A172 (cell line): Measurements from ENCODE around the gene LUZP1. TPM values are rescaled to one million over a fixed set of nuclear protein-coding genes. Genes with fewer than 3 reads are reported as not detected.

Experiments used
- total RNA-seq: library from RNA; depleted of rRNA; stranded (reverse); fragments of >200 nt; shearing (Covaris generic); gene quantifications from 2 replicates; pipeline ENCODE4 v1.2.3, GENCODE V29; 2014; rRNA removed

The LUZP1 gene
- total RNA-seq, 1 experiment from 2014 or later, result 22.1 TPM

Other genes starting within 250 kb of the LUZP1 start
- gene LACTBL1, start 196.0 kb downstream of the LUZP1 start, total RNA-seq, result not detected in 2 replicates
- gene TEX46, start 153.0 kb downstream of the LUZP1 start, total RNA-seq, result not detected in 2 replicates
- 245 and 327 TPM in 2 replicates for gene KDM1A, start 149.4 kb downstream of the LUZP1 start, total RNA-seq
- 4.4 and 4.6 TPM in 2 replicates for gene HTR1D, start 48.6 kb upstream of the LUZP1 start, total RNA-seq
- gene HNRNPR, start 175.4 kb upstream of the LUZP1 start, total RNA-seq, result 139 and 162 TPM in 2 replicates
- gene ZNF436, start 201.0 kb upstream of the LUZP1 start, total RNA-seq, result 7.5 and 8.2 TPM in 2 replicates